OCI-LY3 (cell line): Measurements from ENCODE around the gene OXCT1.

ENCODE experiments used
- CTCF ChIP-seq: fragments of 200-600, 300-600 bp; sonication (generic); IDR thresholded peaks from 2 replicates; pipeline ENCODE4 v1.5.1; 2014; ENCODE audit warnings: antibody characterized with exemption, low read length, low read depth
- EZH2phosphoT487 ChIP-seq: fragments of 200-600 bp; shearing (Covaris generic); IDR thresholded peaks from 2 replicates; pipeline ENCODE4 v1.6.1; 2018; ENCODE audit warnings: antibody characterized with exemption, mixed run types, low read depth

- TF ChIP-seq EZH2phosphoT487 (no peak), CTCF (no peak)
Observed at GRCh38 chr5:41770799-41771198, 99.4 kb downstream of the OXCT1 start.
